HCT116 (cell line): ENCODE data around the gene NPB. TPM values are rescaled to one million over a fixed set of nuclear protein-coding genes. Genes with fewer than 3 reads are reported as not detected.

Experiments used
- ATAC-seq: fragments of 200-7000 bp; cut with Tn5 transposase; 2 replicates; pipeline ENCODE4 v1.9.1; 2020; ENCODE audit warnings: mild to moderate bottlenecking, moderate library complexity
- BruUV-seq: library from RNA; stranded (reverse); fragments of 400-500 nt; replicated peaks from 2 replicates; lab custom pipeline; 2021; lab: Mats Ljungman, UMichigan
- CTCF ChIA-PET: fragments of 300-600 bp; sonication (Branson Sonifier 250); formaldehyde crosslinking; loops from one replicate; lab custom pipeline; 2021; ENCODE audit warnings: antibody characterized with exemption; lab: Charles Lee
- POLR2A ChIA-PET: fragments of 300-600, 350-600 bp; sonication (Branson Sonifier 250); formaldehyde crosslinking; loops from one replicate; lab custom pipeline; 2021; ENCODE audit warnings: antibody characterized with exemption; lab: Charles Lee
- RAD21 ChIA-PET, 2 experiments: fragments of 300-600 bp; sonication (Branson Sonifier 250); formaldehyde crosslinking; loops; one replicate each; lab custom pipeline; 2023; ENCODE audit warnings: low total read pairs in 2 of 2; ENCODE audit not compliant: uncharacterized antibody in 2 of 2, unreplicated experiment in 2 of 2, low non-redundant PET in 1 of 2; lab: Charles Lee
- DNase-seq: peaks from one replicate; pipeline ENCODE4 v3.0.0-alpha.2; 2010; ENCODE audit warnings: low read depth, low spot score
- H2AFZ ChIP-seq: fragments of 200-600 bp; shearing (Covaris generic), sonication (generic); 2 replicates; pipeline ENCODE4 v1.6.1; 2017; ENCODE audit warnings: low read depth, mixed run types, mixed read lengths, antibody characterized with exemption, low read length; ENCODE audit not compliant: poor library complexity, severe bottlenecking
- H3K27ac ChIP-seq: 2 replicates; pipeline ENCODE4 v1.5.1; 2012; ENCODE audit warnings: low read depth, low read length
- H3K27me3 ChIP-seq: fragments of 200-600 bp; sonication (generic); 2 replicates; pipeline ENCODE4 v1.6.1; 2016; ENCODE audit warnings: mixed run types, low read length, mixed read lengths; ENCODE audit not compliant: insufficient read depth
- H3K36me3 ChIP-seq, 2 experiments: fragments of 200-500 bp in 1 of 2; fragments of 200-600 bp in 1 of 2; sonication (Bioruptor generic) in 1 of 2; sonication (generic) in 1 of 2; 2 replicates each; pipeline versions ENCODE4 v1.5.1 to v1.6.1; 2014 to 2016; ENCODE audit warnings: low read length in 2 of 2, inconsistent platforms in 1 of 2, mixed read lengths in 1 of 2, mixed run types in 1 of 2; ENCODE audit not compliant: insufficient read depth in 2 of 2, control insufficient read depth in 1 of 2
- H3K4me1 ChIP-seq, 2 experiments: fragments of 200-600 bp in 1 of 2; sonication (generic) in 1 of 2; 2 replicates each; pipeline versions ENCODE4 v1.5.1 to v1.6.1; 2012 to 2017; ENCODE audit warnings: low read length in 2 of 2, inconsistent platforms in 1 of 2, mild to moderate bottlenecking in 1 of 2, mixed read lengths in 1 of 2, mixed run types in 1 of 2, moderate library complexity in 1 of 2; ENCODE audit not compliant: insufficient read depth in 2 of 2, control insufficient read depth in 1 of 2
- H3K4me2 ChIP-seq: fragments of 200-600 bp; sonication (generic); 2 replicates; pipeline ENCODE4 v1.6.1; 2017; ENCODE audit warnings: mixed run types, low read length, mixed read lengths
- H3K4me3 ChIP-seq, 2 experiments: fragments of 200-600 bp in 1 of 2; sonication (generic) in 1 of 2; replicated peaks in 1 of 2; 2 replicates each; pipeline ENCODE4 v1.5.1; 2011 to 2016; ENCODE audit warnings: low read length in 2 of 2, control low read depth in 1 of 2, low read depth in 1 of 2, mild to moderate bottlenecking in 1 of 2, mixed read lengths in 1 of 2, mixed run types in 1 of 2
- H3K79me2 ChIP-seq: fragments of 200-600 bp; sonication (generic); 2 replicates; pipeline ENCODE4 v1.6.1; 2017; ENCODE audit warnings: mild to moderate bottlenecking, mixed run types, low read length, moderate library complexity, mixed read lengths; ENCODE audit not compliant: insufficient read depth
- H3K9ac ChIP-seq: fragments of 200-600 bp; sonication (generic); 2 replicates; pipeline ENCODE4 v1.6.1; 2016; ENCODE audit warnings: low read length, mixed read lengths
- H3K9me2 ChIP-seq: fragments of 200-600 bp; sonication (generic), shearing (Covaris generic); 2 replicates; pipeline ENCODE4 v1.6.1; 2017; ENCODE audit warnings: mixed run types, mild to moderate bottlenecking, moderate library complexity; ENCODE audit not compliant: insufficient read depth
- H3K9me3 ChIP-seq, 2 experiments: fragments of 200-500 bp in 1 of 2; fragments of 200-600 bp in 1 of 2; sonication (Bioruptor generic) in 1 of 2; sonication (generic) in 1 of 2; 2 replicates each; pipeline ENCODE4 v1.6.1; 2014 to 2017; ENCODE audit warnings: low read length in 2 of 2, mixed read lengths in 2 of 2, inconsistent platforms in 1 of 2, low read depth in 1 of 2, mild to moderate bottlenecking in 1 of 2, mixed run types in 1 of 2, moderate library complexity in 1 of 2; ENCODE audit not compliant: control insufficient read depth in 1 of 2, insufficient read depth in 1 of 2
- H4K20me1 ChIP-seq: fragments of 200-600 bp; sonication (generic), shearing (Covaris generic); 2 replicates; pipeline ENCODE4 v1.6.1; 2017; ENCODE audit warnings: mixed run types, mild to moderate bottlenecking, moderate library complexity; ENCODE audit not compliant: insufficient read depth
- ATF3 ChIP-seq: IDR thresholded peaks from 2 replicates; pipeline ENCODE4 v1.6.1; 2012
- CBX3 ChIP-seq: IDR thresholded peaks from 2 replicates; pipeline ENCODE4 v1.6.1; 2012; ENCODE audit warnings: low read depth
- CEBPB ChIP-seq: IDR thresholded peaks from 2 replicates; pipeline ENCODE4 v1.6.1; 2012; ENCODE audit warnings: low read depth
- CTCF ChIP-seq, 3 experiments: fragments of 200-600 bp in 1 of 3; sonication (generic) in 1 of 3; IDR thresholded peaks in 2 of 3; conservative IDR thresholded peaks in 1 of 3; 2 replicates each; pipeline ENCODE4 v1.5.1; 2012 to 2017; ENCODE audit warnings: low read depth in 2 of 3, low read length in 2 of 3, antibody characterized with exemption in 1 of 3, borderline replicate concordance in 1 of 3, control low read depth in 1 of 3, mild to moderate bottlenecking in 1 of 3, mixed read lengths in 1 of 3, mixed run types in 1 of 3, moderate library complexity in 1 of 3; ENCODE audit not compliant: insufficient read depth in 1 of 3
- EGR1 ChIP-seq: IDR thresholded peaks from 2 replicates; pipeline ENCODE4 v1.6.1; 2012; ENCODE audit warnings: low read depth
- ELF1 ChIP-seq: IDR thresholded peaks from 2 replicates; pipeline ENCODE4 v1.6.1; 2012; ENCODE audit warnings: low read depth, borderline replicate concordance
- EZH2 ChIP-seq: fragments of 200-600 bp; sonication (generic); IDR thresholded peaks from 2 replicates; pipeline ENCODE4 v1.6.1; 2017; ENCODE audit warnings: antibody characterized with exemption, mixed run types
- EZH2phosphoT487 ChIP-seq: fragments of 200-600 bp; IDR thresholded peaks from 2 replicates; pipeline ENCODE4 v1.6.1; 2018; ENCODE audit warnings: antibody characterized with exemption, borderline replicate concordance
- JUND ChIP-seq: IDR thresholded peaks from 2 replicates; pipeline ENCODE4 v1.6.1; 2012
- MAX ChIP-seq: IDR thresholded peaks from 2 replicates; pipeline ENCODE4 v1.6.1; 2012
- POLR2A ChIP-seq: IDR thresholded peaks from 2 replicates; pipeline ENCODE4 v1.7.0; 2011; ENCODE audit warnings: borderline replicate concordance; ENCODE audit not compliant: insufficient read depth, insufficient read length; ENCODE audit errors: extremely low read depth
- POLR2AphosphoS5 ChIP-seq: IDR thresholded peaks from 2 replicates; pipeline ENCODE4 v1.6.1; 2011; ENCODE audit warnings: mild to moderate bottlenecking, low read depth, low read length, moderate library complexity
- RAD21 ChIP-seq: IDR thresholded peaks from 2 replicates; pipeline ENCODE4 v1.6.1; 2012; ENCODE audit warnings: low read depth, mild to moderate bottlenecking
- SIN3A ChIP-seq: IDR thresholded peaks from 2 replicates; pipeline ENCODE4 v1.6.1; 2012; ENCODE audit warnings: low read depth
- SP1 ChIP-seq: IDR thresholded peaks from 2 replicates; pipeline ENCODE4 v1.6.1; 2012; ENCODE audit warnings: low read depth
- YY1 ChIP-seq: IDR thresholded peaks from 2 replicates; pipeline ENCODE4 v1.6.1; 2011; ENCODE audit warnings: low read length, low read depth, moderate library complexity, mild to moderate bottlenecking; ENCODE audit not compliant: insufficient replicate concordance; ENCODE audit errors: extremely low read depth
- ZBTB33 ChIP-seq: IDR thresholded peaks from 2 replicates; pipeline ENCODE4 v1.6.1; 2011; ENCODE audit warnings: mild to moderate bottlenecking, low read length, moderate library complexity; ENCODE audit not compliant: insufficient replicate concordance; ENCODE audit errors: extremely low read depth
- ZFX ChIP-seq: fragments of 450-650 bp; IDR thresholded peaks from 2 replicates; pipeline ENCODE4 v1.6.1; 2017
- ZNF274 ChIP-seq: fragments of 200-500 bp; sonication (Bioruptor generic); IDR thresholded peaks from 2 replicates; pipeline ENCODE4 v1.6.1; 2014; ENCODE audit warnings: mild to moderate bottlenecking, low read depth, low read length, inconsistent platforms
- intact Hi-C: fragments of 100-400 bp; cut with micrococcal nuclease; formaldehyde crosslinking; loops from 2 replicates; pipeline ENCODE4 v1.10.0; 2022
- total RNA-seq: library from RNA; stranded (reverse); gene quantifications from one replicate; pipeline ENCODE4 v1.2.1, GENCODE V29; 2021; ENCODE audit not compliant: unreplicated experiment

Gene NPB
- total RNA-seq, 1 experiment from 2014 or later: 1.2 TPM

- H3K9me3 ChIP-seq: no peaks in the 10 kb centered on the region
- no peak overlapping the region for H3K9ac ChIP-seq
- peaks cover 0 to 1% of the 10 kb centered on the region in 2 experiments; a peak in 1 of 4 replicates for H3K36me3 ChIP-seq
- H3K4me2 ChIP-seq: no peak overlapping the region
- H3K27ac ChIP-seq: no peak overlapping the region
- RAD21 ChIA-PET: no interaction called here
- ATAC-seq: no peak
- H3K4me1 ChIP-seq: peaks cover 4 to 20% of the 10 kb centered on the region in 2 experiments; a peak in 3 of 4 replicates
- TF ChIP-seq JUND (no peak), ZNF274 (no peak), ELF1 (no peak), EZH2 (no peak), ZBTB33 (no peak), EGR1 (no peak), EZH2phosphoT487 (no peak), SP1 (no peak), CBX3 (no peak), POLR2AphosphoS5 (no peak), ZFX (no peak), YY1 (no peak), POLR2A (no peak), ATF3 (no peak), RAD21 (no peak), SIN3A (no peak), CTCF (IDR thresholded peaks at IDR 0.05 in 2 of 3, conservative IDR thresholded peaks at IDR 0.05 in 1 of 3; ENCODE audit: borderline replicate concordance in 1 of 3, insufficient read depth in 1 of 3, low read depth in 2 of 3, low read length in 2 of 3) (no peak), CEBPB (no peak), MAX (no peak)
- TF ChIP-seq, all 23 proteins: peak for 0
- Histone ChIP-seq H3K9me2 (no peaks in the 10 kb centered on the region), H4K20me1 (no peaks in the 10 kb centered on the region), H3K27me3 (no peaks in the 10 kb centered on the region), H3K4me3 (no peak overlapping the region), H3K79me2 (peaks cover 9% of the 10 kb centered on the region), H2AFZ (no peak overlapping the region)
- intact Hi-C loops: no loop called here
- DNase-seq: no peak
- no TSS peak for BruUV-seq
- POLR2A ChIA-PET: no interaction called here
- CTCF ChIA-PET: no interaction called here
Observed at GRCh38 chr17:81940538-81941483, 38.8 kb downstream of the NPB start.
